Smooth muscle cell (in vitro differentiated cells): ENCODE measurements around the gene CACNB2. TPM values are rescaled to one million over a fixed set of nuclear protein-coding genes. Genes with fewer than 3 reads are reported as not detected.
"Not testable (repeated sequence)": the region's sequence is repeated elsewhere in the genome, so short reads cannot be mapped to it uniquely, and the experiment has no call there.

Experiments
- DNase-seq: peaks from one replicate; lab custom pipeline; 2025; ENCODE audit not compliant: unreplicated experiment; lab: John Stamatoyannopoulos, UW
- H2AFZ ChIP-seq: fragments of 200-600 bp; sonication (generic); 2 replicates; pipeline ENCODE4 v1.6.0; 2016; ENCODE audit warnings: antibody characterized with exemption, low read depth, mild to moderate bottlenecking
- H3F3A ChIP-seq: fragments of 200-600 bp; sonication (generic); 2 replicates; pipeline ENCODE4 v1.6.0; 2017; ENCODE audit warnings: antibody characterized with exemption, low read depth
- H3K27ac ChIP-seq: fragments of 200-600 bp; sonication (generic); 2 replicates; pipeline ENCODE4 v1.5.1; 2016; ENCODE audit warnings: low read depth, mild to moderate bottlenecking
- H3K27me3 ChIP-seq: fragments of 200-600 bp; sonication (generic); 2 replicates; pipeline ENCODE4 v1.6.1; 2016; ENCODE audit warnings: low read depth, mild to moderate bottlenecking
- H3K36me3 ChIP-seq: fragments of 200-600 bp; sonication (generic); 2 replicates; pipeline ENCODE4 v1.5.1; 2016; ENCODE audit warnings: low read depth
- H3K4me1 ChIP-seq: fragments of 200-600 bp; sonication (generic); 2 replicates; pipeline ENCODE4 v1.5.1; 2016; ENCODE audit warnings: low read depth
- H3K4me2 ChIP-seq: fragments of 200-600 bp; sonication (generic); 2 replicates; pipeline ENCODE4 v1.6.0; 2016; ENCODE audit warnings: mild to moderate bottlenecking
- H3K4me3 ChIP-seq: fragments of 200-600 bp; sonication (generic); 2 replicates; pipeline ENCODE4 v1.5.1; 2016; ENCODE audit warnings: mild to moderate bottlenecking
- H3K79me2 ChIP-seq: fragments of 200-600 bp; sonication (generic); 2 replicates; pipeline ENCODE4 v1.6.0; 2016; ENCODE audit warnings: low read depth, mild to moderate bottlenecking
- H3K9ac ChIP-seq: fragments of 200-600 bp; sonication (generic); 2 replicates; pipeline ENCODE4 v1.6.0; 2016; ENCODE audit warnings: low read depth
- H3K9me3 ChIP-seq: fragments of 200-600 bp; sonication (generic); replicated peaks from 2 replicates; pipeline ENCODE4 v1.5.1; 2016; ENCODE audit warnings: low read depth
- H4K20me1 ChIP-seq: fragments of 200-600 bp; sonication (generic); 2 replicates; pipeline ENCODE4 v1.6.0; 2016; ENCODE audit warnings: low read depth
- WGBS: methylation state at CpG from one replicate; pipeline ENCODE4 v1.1.7; 2016; ENCODE audit warnings: low lambda C conversion rate; 5-methylcytosine and 5-hydroxymethylcytosine counted together
- polyA plus RNA-seq: library from polyadenylated mRNA; unstranded; fragments of >200 nt; fragmentation: Nextera tagmentation; extraction: Ambion mirVana; gene quantifications from 2 replicates; pipeline ENCODE4 v1.2.1, GENCODE V29; 2016
- total RNA-seq: library from RNA; depleted of rRNA; stranded (reverse); fragments of >200 nt; gene quantifications from 2 replicates; pipeline ENCODE4 v1.2.3, GENCODE V29; 2014
- TF ChIP-seq, protein P1 (sequence below): fragments of 200-600 bp; sonication (generic); IDR thresholded peaks from 2 replicates; pipeline ENCODE4 v1.5.1; 2017; ENCODE audit warnings: borderline replicate concordance, mild to moderate bottlenecking, antibody characterized with exemption; ENCODE audit not compliant: insufficient read depth, poor library complexity, severe bottlenecking

The CACNB2 gene
- total and polyA plus RNA-seq, 2 experiments from 2014 or later: 0.04 to 1.1 TPM

DNA sequence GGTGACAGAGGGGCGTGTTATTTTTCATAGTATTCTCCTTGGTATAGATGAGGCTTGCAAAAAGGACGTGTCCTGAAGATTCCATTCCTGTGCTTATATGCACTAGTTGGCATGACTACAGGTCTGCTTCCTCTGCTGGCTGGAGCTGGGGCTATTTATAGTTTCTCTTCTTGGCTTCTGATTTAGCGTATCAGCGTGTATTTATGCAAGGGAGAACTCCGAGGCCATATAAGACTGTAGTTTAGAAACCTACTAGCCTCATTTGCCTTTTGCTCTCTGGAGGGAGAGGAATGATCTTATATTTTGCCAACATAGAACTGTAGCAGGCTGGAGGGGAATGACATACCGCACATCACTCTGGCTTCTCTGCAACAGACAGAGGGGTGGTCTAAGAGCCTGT is 39.7 kb downstream of the CACNB2 start:
- Histone ChIP-seq H3K27me3 (peaks cover 10% of the 10 kb centered on the region), H3K9me3 (no peaks in the 10 kb centered on the region), H3K4me3 (no peak overlapping the region), H3K79me2 (no peaks in the 10 kb centered on the region), H3K27ac (no peak overlapping the region), H3K36me3 (no peaks in the 10 kb centered on the region), H2AFZ (no peak overlapping the region), H3K4me1 (no peaks in the 10 kb centered on the region), H3F3A (no peaks in the 10 kb centered on the region), H4K20me1 (no peaks in the 10 kb centered on the region), H3K4me2 (no peak overlapping the region), H3K9ac (no peak overlapping the region)
- 69% methylated on average over 6 of the region's 6 CpGs for WGBS
- TF ChIP-seq, protein P1, sequence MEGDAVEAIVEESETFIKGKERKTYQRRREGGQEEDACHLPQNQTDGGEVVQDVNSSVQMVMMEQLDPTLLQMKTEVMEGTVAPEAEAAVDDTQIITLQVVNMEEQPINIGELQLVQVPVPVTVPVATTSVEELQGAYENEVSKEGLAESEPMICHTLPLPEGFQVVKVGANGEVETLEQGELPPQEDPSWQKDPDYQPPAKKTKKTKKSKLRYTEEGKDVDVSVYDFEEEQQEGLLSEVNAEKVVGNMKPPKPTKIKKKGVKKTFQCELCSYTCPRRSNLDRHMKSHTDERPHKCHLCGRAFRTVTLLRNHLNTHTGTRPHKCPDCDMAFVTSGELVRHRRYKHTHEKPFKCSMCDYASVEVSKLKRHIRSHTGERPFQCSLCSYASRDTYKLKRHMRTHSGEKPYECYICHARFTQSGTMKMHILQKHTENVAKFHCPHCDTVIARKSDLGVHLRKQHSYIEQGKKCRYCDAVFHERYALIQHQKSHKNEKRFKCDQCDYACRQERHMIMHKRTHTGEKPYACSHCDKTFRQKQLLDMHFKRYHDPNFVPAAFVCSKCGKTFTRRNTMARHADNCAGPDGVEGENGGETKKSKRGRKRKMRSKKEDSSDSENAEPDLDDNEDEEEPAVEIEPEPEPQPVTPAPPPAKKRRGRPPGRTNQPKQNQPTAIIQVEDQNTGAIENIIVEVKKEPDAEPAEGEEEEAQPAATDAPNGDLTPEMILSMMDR: no peak
- DNase-seq: no peak

DNA sequence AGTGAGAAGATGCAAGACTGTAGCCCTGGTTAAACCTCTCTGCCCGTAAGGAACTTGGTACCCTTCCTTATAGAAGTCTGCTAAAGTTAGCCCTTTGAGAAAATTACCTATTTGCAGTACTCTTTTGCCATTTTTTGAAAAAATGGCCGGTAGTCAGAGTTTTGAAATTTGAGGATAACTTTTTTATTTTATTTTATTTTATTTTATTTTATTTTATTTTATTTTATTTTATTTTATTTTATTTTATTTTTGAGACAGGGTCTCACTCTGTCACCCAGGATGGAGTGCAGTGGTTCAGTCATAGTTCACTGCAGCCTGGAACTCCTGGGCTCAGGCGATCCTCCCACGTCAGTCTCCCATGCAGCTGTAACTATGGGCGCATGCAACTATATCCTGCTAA is 41.2 kb downstream of the CACNB2 start:
- H3K27me3 ChIP-seq, H3K9me3 ChIP-seq, H3K36me3 ChIP-seq, DNase-seq, H3K79me2 ChIP-seq, H3K9ac ChIP-seq, H3K4me3 ChIP-seq, H2AFZ ChIP-seq, H3K27ac ChIP-seq, H3K4me1 ChIP-seq, H4K20me1 ChIP-seq, H3K4me2 ChIP-seq, H3F3A ChIP-seq: not testable (repeated sequence)
- 97% methylated on average over 5 of the region's 5 CpGs for WGBS

DNA sequence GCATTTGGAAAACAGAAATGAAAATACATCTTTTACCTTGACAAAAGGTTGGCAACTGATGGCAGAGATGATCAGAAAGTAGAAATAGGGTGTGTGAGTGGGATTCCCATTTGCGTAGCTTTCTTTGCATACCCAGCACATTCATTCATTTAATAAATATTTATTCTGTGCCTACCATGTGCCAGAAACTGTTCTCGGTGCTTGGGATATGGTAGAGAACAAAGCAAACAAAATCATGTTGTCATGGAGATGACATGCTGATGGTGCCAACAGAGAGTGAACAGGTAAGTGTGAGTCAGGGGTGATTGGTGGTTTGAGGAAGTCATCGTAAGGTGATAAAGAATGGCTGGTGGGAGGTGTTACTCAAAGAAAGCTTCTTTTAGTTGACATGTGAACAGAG is 45.4 kb downstream of the CACNB2 start:
- Histone ChIP-seq H3K4me1 (no peaks in the 10 kb centered on the region), H3K36me3 (no peaks in the 10 kb centered on the region), H3K4me3 (no peak overlapping the region), H3K9ac (no peak overlapping the region), H3K9me3 (no peaks in the 10 kb centered on the region), H3K4me2 (no peak overlapping the region), H2AFZ (no peak overlapping the region), H3F3A (no peaks in the 10 kb centered on the region), H3K79me2 (no peaks in the 10 kb centered on the region), H4K20me1 (no peaks in the 10 kb centered on the region), H3K27ac (no peak overlapping the region), H3K27me3 (peaks cover 15% of the 10 kb centered on the region)
- DNase-seq: no peak
- 93% methylated on average over 3 of the region's 3 CpGs for WGBS
- TF ChIP-seq, protein P1: no peak

DNA sequence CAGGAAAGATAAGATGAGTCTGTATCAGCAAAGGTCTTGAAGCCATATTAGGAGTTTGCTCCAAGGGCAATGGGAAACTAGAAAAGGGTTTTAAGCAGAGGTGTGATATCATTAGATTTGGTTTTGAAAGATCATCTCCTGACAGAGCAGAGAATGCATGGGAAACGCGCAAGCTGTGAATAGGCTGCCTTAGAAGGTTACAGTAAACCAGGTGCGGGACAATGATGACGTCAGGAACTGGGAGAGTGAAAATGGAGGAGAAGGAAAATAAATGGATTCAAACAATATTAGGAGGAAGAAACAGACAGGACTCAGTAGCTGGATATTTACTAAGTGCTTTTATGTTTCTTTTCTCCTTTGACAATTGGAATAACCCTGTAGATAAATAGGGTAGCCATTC is 50.6 kb downstream of the CACNB2 start:
- H3K4me3 ChIP-seq: no peak overlapping the region
- no peaks in the 10 kb centered on the region for H3K9me3 ChIP-seq
- peaks cover 21% of the 10 kb centered on the region for H3K27me3 ChIP-seq
- no peak for DNase-seq
- TF ChIP-seq, protein P1: no peak
- H3K4me2 ChIP-seq: no peak overlapping the region
- H3K4me1 ChIP-seq: no peaks in the 10 kb centered on the region
- no peaks in the 10 kb centered on the region for H3F3A ChIP-seq
- no peaks in the 10 kb centered on the region for H4K20me1 ChIP-seq
- H2AFZ ChIP-seq: no peak overlapping the region
- H3K79me2 ChIP-seq: no peaks in the 10 kb centered on the region
- H3K36me3 ChIP-seq: no peaks in the 10 kb centered on the region
- 89% methylated on average over 4 of the region's 4 CpGs for WGBS
- no peak overlapping the region for H3K27ac ChIP-seq
- H3K9ac ChIP-seq: no peak overlapping the region
